Hematopoietic multipotent progenitor cell treated with erythropoietin and hydrocortisone succinate and interleukin-3 and kit ligand, for 15 days (in vitro differentiated cells): ENCODE data around the gene SLC9A9.

Experiments
- DNase-seq: peaks from one replicate; pipeline ENCODE4 v3.0.0-alpha.2; 2015; ENCODE audit warnings: low spot score

SLC9A9 gene

GRCh38 chr3:143412084-143412483 lies 436.2 kb downstream of the SLC9A9 start:
- DNase-seq = no peak

- no peak for DNase-seq
Observed at GRCh38 chr3:143410259-143410658, 438.0 kb downstream of the SLC9A9 start.

- no peak for DNase-seq
Observed at GRCh38 chr3:143408771-143409170, 439.5 kb downstream of the SLC9A9 start.

GRCh38 chr3:143402602-143403001 lies 445.7 kb downstream of the SLC9A9 start:
- DNase-seq = no peak

- DNase-seq = no peak
Observed at GRCh38 chr3:143396790-143397189, 451.5 kb downstream of the SLC9A9 start.

GRCh38 chr3:143389388-143389787 lies 458.9 kb downstream of the SLC9A9 start:
- no peak for DNase-seq

- no peak for DNase-seq
Observed at GRCh38 chr3:143387425-143387824, 460.8 kb downstream of the SLC9A9 start.

GRCh38 chr3:143384076-143384475 lies 464.2 kb downstream of the SLC9A9 start:
- DNase-seq = no peak

GRCh38 chr3:143383421-143383820 lies 464.8 kb downstream of the SLC9A9 start:
- DNase-seq = no peak

GRCh38 chr3:143382816-143383215 lies 465.5 kb downstream of the SLC9A9 start:
- no peak for DNase-seq

GRCh38 chr3:143380449-143380848 lies 467.8 kb downstream of the SLC9A9 start:
- no peak for DNase-seq

- no peak for DNase-seq
Observed at GRCh38 chr3:143375698-143376097, 472.6 kb downstream of the SLC9A9 start.

- DNase-seq = no peak
Observed at GRCh38 chr3:143367171-143367570, 481.1 kb downstream of the SLC9A9 start.

- DNase-seq = no peak
Observed at GRCh38 chr3:143366672-143367071, 481.6 kb downstream of the SLC9A9 start.

GRCh38 chr3:143363949-143364348 lies 484.3 kb downstream of the SLC9A9 start:
- no peak for DNase-seq

- no peak for DNase-seq
Observed at GRCh38 chr3:143363276-143363675, 485.0 kb downstream of the SLC9A9 start.

GRCh38 chr3:143362115-143362991 lies 485.9 kb downstream of the SLC9A9 start:
- DNase-seq = no peak

GRCh38 chr3:143361589-143361988 lies 486.7 kb downstream of the SLC9A9 start:
- no peak for DNase-seq

GRCh38 chr3:143360244-143360643 lies 488.0 kb downstream of the SLC9A9 start:
- no peak for DNase-seq

- DNase-seq = no peak
Observed at GRCh38 chr3:143358793-143359491, 489.3 kb downstream of the SLC9A9 start.

- no peak for DNase-seq
Observed at GRCh38 chr3:143358155-143358792, 490.0 kb downstream of the SLC9A9 start.

- no peak for DNase-seq
Observed at GRCh38 chr3:143357700-143358099, 490.6 kb downstream of the SLC9A9 start.

GRCh38 chr3:143356839-143357238 lies 491.4 kb downstream of the SLC9A9 start:
- DNase-seq = no peak
